Bronchial epithelial cell (primary cell): ENCODE results near the gene IL4R. TPM values are rescaled to one million over a fixed set of nuclear protein-coding genes. Genes with fewer than 3 reads are reported as not detected.
"Not testable (repeated sequence)": the region's sequence is repeated elsewhere in the genome, so short reads cannot be mapped to it uniquely, and the experiment has no call there.

Experiments used
- DNase-seq: peaks from one replicate; pipeline ENCODE4 v3.0.0-alpha.2; 2010; ENCODE audit warnings: low read depth
- FAIRE-seq: peaks from 2 replicates; lab custom pipeline; 2011; peaks lifted over from hg19 to GRCh38; lab: Jason Lieb, UNC
- H3K27me3 ChIP-seq: 2 replicates; pipeline ENCODE4 v1.5.1; 2011; ENCODE audit warnings: low read length; ENCODE audit not compliant: control insufficient read depth, insufficient read depth
- H3K36me3 ChIP-seq: 2 replicates; pipeline ENCODE4 v1.5.1; 2011; ENCODE audit warnings: low read length; ENCODE audit not compliant: control insufficient read depth, insufficient read depth
- H3K4me3 ChIP-seq: 2 replicates; pipeline ENCODE4 v1.5.1; 2011; ENCODE audit warnings: mild to moderate bottlenecking, low read depth, low read length, control low read depth
- CTCF ChIP-seq: IDR thresholded peaks from 2 replicates; pipeline ENCODE4 v1.5.1; 2011; ENCODE audit warnings: mild to moderate bottlenecking, moderate library complexity, low read length, control low read depth, inconsistent platforms; ENCODE audit not compliant: insufficient read depth, severe bottlenecking
- total RNA-seq: library from RNA; depleted of rRNA; stranded (reverse); fragments of >200 nt; gene quantifications from 2 replicates; pipeline ENCODE4 v1.2.1, GENCODE V29; 2014

The IL4R gene
- total RNA-seq, 1 donor from 2014 or later, result 25.8 TPM

GRCh38 chr16:27405546-27406451 lies 92.0 kb downstream of the IL4R start:
- FAIRE-seq (no peak), DNase-seq (no peak)
- H3K4me3 ChIP-seq, result no peak overlapping the region
- peaks cover 2% of the 10 kb centered on the region for H3K27me3 ChIP-seq
- no peak for TF ChIP-seq CTCF
- H3K36me3 ChIP-seq, result no peaks in the 10 kb centered on the region

- TF ChIP-seq CTCF, result no peak
- no peak overlapping the region for H3K4me3 ChIP-seq
- H3K27me3 ChIP-seq, result peaks cover 2% of the 10 kb centered on the region
- H3K36me3 ChIP-seq, result no peaks in the 10 kb centered on the region
- FAIRE-seq (no peak), DNase-seq (no peak)
Observed at GRCh38 chr16:27406511-27407128, 92.8 kb downstream of the IL4R start.

DNA sequence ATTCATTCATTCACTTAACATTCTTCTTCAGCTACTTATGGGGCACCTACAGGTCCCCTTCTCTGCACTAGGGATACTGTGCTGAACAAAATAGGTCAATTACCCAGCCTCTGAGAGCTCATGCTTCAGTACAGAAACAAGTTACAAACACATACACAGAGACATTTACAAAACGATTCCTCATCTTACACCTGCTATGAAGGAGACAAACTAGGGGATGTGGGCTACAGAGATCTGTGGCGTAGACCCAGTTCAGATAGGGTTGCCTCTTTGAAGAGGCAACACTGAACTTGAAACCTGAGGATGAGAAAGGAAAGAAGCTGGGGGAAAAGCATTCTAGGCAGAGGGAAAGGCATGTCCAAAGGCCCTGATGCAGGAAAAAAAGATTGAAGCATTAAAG lies 93.4 kb downstream of the IL4R start:
- no peak for DNase-seq
- no peak for FAIRE-seq
- Histone ChIP-seq H3K4me3 (no peak overlapping the region), H3K27me3 (peaks cover 2% of the 10 kb centered on the region), H3K36me3 (no peaks in the 10 kb centered on the region)
- TF ChIP-seq CTCF, result no peak

- H3K27me3 ChIP-seq, result no peaks in the 10 kb centered on the region
- no peak for FAIRE-seq
- H3K4me3 ChIP-seq, result no peak overlapping the region
- TF ChIP-seq CTCF, result no peak
- peak; percentile 44 for DNase-seq
- H3K36me3 ChIP-seq, result no peaks in the 10 kb centered on the region
Observed at GRCh38 chr16:27408012-27408601, 94.3 kb downstream of the IL4R start.

GRCh38 chr16:27408602-27409031 lies 94.8 kb downstream of the IL4R start:
- no peak overlapping the region for H3K4me3 ChIP-seq
- H3K36me3 ChIP-seq, result no peaks in the 10 kb centered on the region
- TF ChIP-seq CTCF, result no peak
- H3K27me3 ChIP-seq, result no peaks in the 10 kb centered on the region
- FAIRE-seq (no peak), DNase-seq (peak; percentile 75)

DNA sequence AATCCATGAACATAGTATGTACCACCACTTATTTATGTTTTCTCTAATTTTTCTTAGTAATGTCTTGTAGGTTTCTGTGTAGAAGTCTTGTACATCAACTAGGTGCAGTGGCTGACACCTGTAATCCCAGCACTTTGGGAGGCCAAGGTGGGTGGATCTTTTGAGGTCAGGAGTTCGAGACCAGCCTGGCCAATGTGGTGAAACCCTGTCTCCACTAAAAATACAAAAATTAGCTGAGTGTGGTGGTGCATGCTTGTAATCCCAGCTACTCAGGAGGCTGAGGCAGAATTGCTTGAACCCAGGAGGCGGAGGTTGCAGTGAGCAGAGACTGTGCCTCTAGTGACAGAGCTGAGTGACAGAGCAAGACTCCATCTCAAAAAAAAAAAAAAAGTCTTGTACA lies 96.2 kb downstream of the IL4R start:
- not testable (repeated sequence) for DNase-seq, FAIRE-seq

More for the DNA sequence above, 96.2 kb downstream of the IL4R start:
- not testable (repeated sequence) for H3K4me3 ChIP-seq, H3K36me3 ChIP-seq, H3K27me3 ChIP-seq
